ENCODE results near the gene WFDC11. TPM values are rescaled to one million over a fixed set of nuclear protein-coding genes. Genes with fewer than 3 reads are reported as not detected.

WFDC11 gene
- total RNA-seq, 2 experiments from 2014 or later: not detected

- Mint-ChIP-seq H3K36me3 (ENCODE audit: low read depth) (no peaks in the 10 kb centered on the region), H3K4me3 (no peak overlapping the region), H3K9me3 (no peaks in the 10 kb centered on the region), H3K4me1 (ENCODE audit: low read depth) (no peaks in the 10 kb centered on the region), H3K27me3 (peaks cover 26% of the 10 kb centered on the region), H3K27ac (no peak overlapping the region)
- Histone ChIP-seq H3K4me3 (ENCODE audit: low read length) (no peak overlapping the region), H3K4me1 (ENCODE audit: insufficient read depth, low read length) (no peaks in the 10 kb centered on the region), H3K9me3 (ENCODE audit: control insufficient read depth in 1 of 2, insufficient read depth in 1 of 2, low read length in 2 of 2) (no peaks in the 10 kb centered on the region), H3K27me3 (ENCODE audit: control insufficient read depth in 1 of 2, insufficient read depth in 2 of 2, low read length in 2 of 2) (peaks cover 0 to 2% of the 10 kb centered on the region in 2 experiments), H3K27ac (ENCODE audit: low read depth in 1 of 2, low read length in 2 of 2) (no peak overlapping the region), H3K36me3 (ENCODE audit: insufficient read depth, low read length) (no peaks in the 10 kb centered on the region)
- DNase-seq (no peak), ATAC-seq (ENCODE audit: poor library complexity) (no peak)
- no peak for TF ChIP-seq CTCF (IDR thresholded peaks at IDR 0.05)
- intact Hi-C loops (cut with DNase I, micrococcal nuclease): no loop called here
- POLR2A ChIA-PET: no interaction called here
- CTCF ChIA-PET: no interaction called here
Observed at GRCh38 chr20:45639687-45640086, 30.4 kb downstream of the WFDC11 start.

GRCh38 chr20:45636513-45636912, 33.5 kb downstream of the WFDC11 start:
- H3K27ac Mint-ChIP-seq: no peak overlapping the region
- intact Hi-C loops (cut with DNase I, micrococcal nuclease): loop anchor here in 1 of 2 experiments (2.0 kb wide), 1 partner anchor 20 kb away; no protein-coding TSS in a partner anchor
- TF ChIP-seq CTCF (IDR thresholded peaks at IDR 0.05): no peak
- H3K27me3 ChIP-seq (ENCODE audit: control insufficient read depth in 1 of 2, insufficient read depth in 2 of 2, low read length in 2 of 2): peaks cover 0 to 2% of the 10 kb centered on the region in 2 experiments
- H3K9me3 ChIP-seq (ENCODE audit: control insufficient read depth in 1 of 2, insufficient read depth in 1 of 2, low read length in 2 of 2): no peaks in the 10 kb centered on the region
- H3K36me3 ChIP-seq (ENCODE audit: insufficient read depth, low read length): no peaks in the 10 kb centered on the region
- H3K4me1 ChIP-seq (ENCODE audit: insufficient read depth, low read length): no peaks in the 10 kb centered on the region
- H3K4me3 Mint-ChIP-seq: no peak overlapping the region
- no peaks in the 10 kb centered on the region for H3K36me3 Mint-ChIP-seq (ENCODE audit: low read depth)
- H3K27me3 Mint-ChIP-seq: peaks cover 31% of the 10 kb centered on the region
- CTCF ChIA-PET: no interaction called here
- no peak overlapping the region for H3K27ac ChIP-seq (ENCODE audit: low read depth in 1 of 2, low read length in 2 of 2)
- H3K9me3 Mint-ChIP-seq: no peaks in the 10 kb centered on the region
- POLR2A ChIA-PET: no interaction called here
- DNase-seq (no peak), ATAC-seq (ENCODE audit: poor library complexity) (no peak)
- no peaks in the 10 kb centered on the region for H3K4me1 Mint-ChIP-seq (ENCODE audit: low read depth)
- H3K4me3 ChIP-seq (ENCODE audit: low read length): no peak overlapping the region

GRCh38 chr20:45631184-45631583, 38.9 kb downstream of the WFDC11 start, which contains the start of gene WFDC9:
WFDC9 (minus strand) TSS chr20:45631284; CDS start chr20:45610181, 21,103 bp downstream.
- H3K4me3 Mint-ChIP-seq: no peak within 1 kb of the TSS
- no peaks in the 10 kb centered on the region for H3K9me3 ChIP-seq (ENCODE audit: control insufficient read depth in 1 of 2, insufficient read depth in 1 of 2, low read length in 2 of 2)
- no peak within 1 kb of the TSS for H3K27ac Mint-ChIP-seq
- no peak for ATAC-seq (ENCODE audit: poor library complexity)
- peaks cover 3% of the 10 kb centered on the region for H3K4me1 ChIP-seq (ENCODE audit: insufficient read depth, low read length)
- TF ChIP-seq CTCF (IDR thresholded peaks at IDR 0.05): no peak
- CTCF ChIA-PET: no interaction called here
- no peaks in the 10 kb centered on the region for H3K9me3 Mint-ChIP-seq
- DNase-seq: no peak
- H3K36me3 ChIP-seq (ENCODE audit: insufficient read depth, low read length): no peaks in the 10 kb centered on the region
- no peaks in the 10 kb centered on the region for H3K36me3 Mint-ChIP-seq (ENCODE audit: low read depth)
- intact Hi-C loops (cut with DNase I, micrococcal nuclease): no loop called here
- H3K4me3 ChIP-seq (ENCODE audit: low read length): no peak within 1 kb of the TSS
- POLR2A ChIA-PET: no interaction called here
- peaks cover 0 to 6% of the 10 kb centered on the region in 2 experiments for H3K27me3 ChIP-seq (ENCODE audit: control insufficient read depth in 1 of 2, insufficient read depth in 2 of 2, low read length in 2 of 2)
- peaks cover 55% of the 10 kb centered on the region for H3K27me3 Mint-ChIP-seq
- no peak within 1 kb of the TSS for H3K27ac ChIP-seq (ENCODE audit: low read depth in 1 of 2, low read length in 2 of 2)
- peaks cover 4% of the 10 kb centered on the region for H3K4me1 Mint-ChIP-seq (ENCODE audit: low read depth)
